Subcutaneous abdominal adipose tissue (tissue), 5 donors: Measurements from ENCODE around the gene NHS.

Experiments
- H3K27ac ChIP-seq: one replicate; pipeline ENCODE4 v1.7.0; 2013; ENCODE audit warnings: low read depth, mild to moderate bottlenecking, inconsistent platforms, low read length, moderate library complexity
- H3K27me3 ChIP-seq, 5 donors: one replicate each; pipeline ENCODE4 v1.7.0; 2013; ENCODE audit warnings: low read length in 5 of 5, inconsistent platforms in 1 of 5; ENCODE audit not compliant: control insufficient read depth in 5 of 5, insufficient read depth in 4 of 5
- H3K36me3 ChIP-seq, 5 donors: one replicate each; pipeline ENCODE4 v1.7.0; 2013; ENCODE audit warnings: low read length in 5 of 5; ENCODE audit not compliant: control insufficient read depth in 5 of 5, insufficient read depth in 5 of 5
- H3K4me1 ChIP-seq, 5 donors: one replicate each; pipeline ENCODE4 v1.7.0; 2013; ENCODE audit warnings: low read length in 5 of 5, mild to moderate bottlenecking in 3 of 5, moderate library complexity in 1 of 5; ENCODE audit not compliant: control insufficient read depth in 5 of 5, insufficient read depth in 5 of 5
- H3K4me3 ChIP-seq, 5 donors: one replicate each; pipeline ENCODE4 v1.7.0; 2013; ENCODE audit warnings: low read length in 5 of 5, low read depth in 1 of 5
- H3K9ac ChIP-seq, 5 donors: one replicate each; pipeline ENCODE4 v1.7.0; 2013; ENCODE audit warnings: low read length in 5 of 5, mild to moderate bottlenecking in 4 of 5, moderate library complexity in 3 of 5
- H3K9me3 ChIP-seq, 5 donors: one replicate each; pipeline ENCODE4 v1.7.0; 2013; ENCODE audit warnings: low read length in 5 of 5; ENCODE audit not compliant: control insufficient read depth in 5 of 5
- donor health status: healthy.
- donor health status: healthy.
- donor health status: healthy.
- donor health status: healthy.
- donor health status: healthy.

The NHS gene

GRCh38 chrX:17472424-17472823 is 97.4 kb downstream of the NHS start:
- Histone ChIP-seq H3K4me3 (no peak overlapping the region), H3K36me3 (no peaks in the 10 kb centered on the region), H3K27ac (no peak overlapping the region), H3K9ac (no peak overlapping the region), H3K4me1 (peaks cover 0 to 16% (median 0%) of the 10 kb centered on the region in 5 donors), H3K27me3 (peaks cover 0 to 6% (median 0%) of the 10 kb centered on the region in 5 donors), H3K9me3 (no peaks in the 10 kb centered on the region)

- H3K4me3 ChIP-seq, result no peak overlapping the region
- H3K9me3 ChIP-seq, result no peaks in the 10 kb centered on the region
- H3K36me3 ChIP-seq, result no peaks in the 10 kb centered on the region
- H3K4me1 ChIP-seq, result peaks cover 0 to 16% (median 0%) of the 10 kb centered on the region in 5 donors
- H3K9ac ChIP-seq, result no peak overlapping the region
- H3K27ac ChIP-seq, result no peak overlapping the region
- peaks cover 0 to 6% (median 0%) of the 10 kb centered on the region in 5 donors for H3K27me3 ChIP-seq
Observed at GRCh38 chrX:17473021-17473420, 98.0 kb downstream of the NHS start.

GRCh38 chrX:17474892-17475291 is 99.9 kb downstream of the NHS start:
- H3K9me3 ChIP-seq, result no peaks in the 10 kb centered on the region
- peaks cover 0 to 5% (median 0%) of the 10 kb centered on the region in 5 donors for H3K27me3 ChIP-seq
- no peaks in the 10 kb centered on the region for H3K36me3 ChIP-seq
- H3K9ac ChIP-seq, result no peak overlapping the region
- peak overlapping the region; percentile 12 for H3K27ac ChIP-seq
- H3K4me3 ChIP-seq, result no peak overlapping the region
- peaks cover 0 to 16% (median 0%) of the 10 kb centered on the region in 5 donors for H3K4me1 ChIP-seq

GRCh38 chrX:17475449-17476217 is 100.6 kb downstream of the NHS start:
- Histone ChIP-seq H3K27ac (peak overlapping the region; percentile 12), H3K4me1 (peaks cover 0 to 16% (median 0%) of the 10 kb centered on the region in 5 donors), H3K27me3 (peaks cover 0 to 3% (median 0%) of the 10 kb centered on the region in 5 donors)

GRCh38 chrX:17476411-17476810 is 101.4 kb downstream of the NHS start:
- no peaks in the 10 kb centered on the region for H3K36me3 ChIP-seq
- no peak overlapping the region for H3K27ac ChIP-seq
- H3K9me3 ChIP-seq, result no peaks in the 10 kb centered on the region
- peaks cover 0 to 3% (median 0%) of the 10 kb centered on the region in 5 donors for H3K27me3 ChIP-seq
- H3K4me1 ChIP-seq, result peaks cover 0 to 16% (median 0%) of the 10 kb centered on the region in 5 donors
- H3K4me3 ChIP-seq, result no peak overlapping the region
- no peak overlapping the region for H3K9ac ChIP-seq

More at GRCh38 chrX:17475449-17476217, 100.6 kb downstream of the NHS start:
- Histone ChIP-seq H3K9me3 (no peaks in the 10 kb centered on the region), H3K36me3 (no peaks in the 10 kb centered on the region), H3K4me3 (no peak overlapping the region), H3K9ac (no peak overlapping the region)

GRCh38 chrX:17481086-17481485 is 106.1 kb downstream of the NHS start:
- peaks cover 0 to 7% (median 0%) of the 10 kb centered on the region in 5 donors for H3K27me3 ChIP-seq
- H3K4me3 ChIP-seq, result no peak overlapping the region
- H3K27ac ChIP-seq, result no peak overlapping the region
- H3K4me1 ChIP-seq, result peaks cover 0 to 3% (median 0%) of the 10 kb centered on the region in 5 donors
- H3K9ac ChIP-seq, result no peak overlapping the region
- no peaks in the 10 kb centered on the region for H3K36me3 ChIP-seq
- H3K9me3 ChIP-seq, result no peaks in the 10 kb centered on the region

GRCh38 chrX:17484592-17484991 is 109.6 kb downstream of the NHS start:
- Histone ChIP-seq H3K4me1 (peaks cover 0 to 4% (median 0%) of the 10 kb centered on the region in 5 donors), H3K9ac (no peak overlapping the region), H3K36me3 (no peaks in the 10 kb centered on the region), H3K27me3 (peaks cover 0 to 7% (median 0%) of the 10 kb centered on the region in 5 donors), H3K27ac (no peak overlapping the region), H3K9me3 (no peaks in the 10 kb centered on the region), H3K4me3 (no peak overlapping the region)

GRCh38 chrX:17485391-17485790 is 110.4 kb downstream of the NHS start:
- Histone ChIP-seq H3K4me1 (peaks cover 0 to 4% (median 0%) of the 10 kb centered on the region in 5 donors), H3K36me3 (no peaks in the 10 kb centered on the region), H3K27ac (no peak overlapping the region), H3K9ac (no peak overlapping the region), H3K4me3 (no peak overlapping the region), H3K9me3 (no peaks in the 10 kb centered on the region), H3K27me3 (peaks cover 0 to 7% (median 0%) of the 10 kb centered on the region in 5 donors)

GRCh38 chrX:17488036-17488435 is 113.0 kb downstream of the NHS start:
- Histone ChIP-seq H3K9ac (no peak overlapping the region), H3K36me3 (no peaks in the 10 kb centered on the region), H3K27ac (no peak overlapping the region), H3K9me3 (no peaks in the 10 kb centered on the region), H3K4me3 (no peak overlapping the region), H3K27me3 (peaks cover 0 to 7% (median 0%) of the 10 kb centered on the region in 5 donors), H3K4me1 (peaks cover 0 to 4% (median 0%) of the 10 kb centered on the region in 5 donors)

GRCh38 chrX:17494216-17494615 is 119.2 kb downstream of the NHS start:
- Histone ChIP-seq H3K36me3 (no peaks in the 10 kb centered on the region), H3K9me3 (no peaks in the 10 kb centered on the region)

More at GRCh38 chrX:17494216-17494615, 119.2 kb downstream of the NHS start:
- Histone ChIP-seq H3K4me3 (no peak overlapping the region), H3K9ac (no peak overlapping the region), H3K4me1 (peaks cover 0 to 15% (median 7%) of the 10 kb centered on the region in 5 donors), H3K27ac (peak overlapping the region; percentile 30), H3K27me3 (peaks cover 0 to 10% (median 5%) of the 10 kb centered on the region in 5 donors)
